NCI-H2227 (cell line): ENCODE results near the gene CDH13.

Experiments
- DNase-seq: peaks from one replicate; lab custom pipeline; 2025; ENCODE audit not compliant: unreplicated experiment; lab: John Stamatoyannopoulos, UW

CDH13 gene

GRCh38 chr16:83100679-83101078, 473.9 kb downstream of the CDH13 start:
- DNase-seq: no peak

- DNase-seq: no peak
Observed at GRCh38 chr16:83102336-83102735, 475.6 kb downstream of the CDH13 start.

- no peak for DNase-seq
Observed at GRCh38 chr16:83105279-83106077, 478.7 kb downstream of the CDH13 start.

- no peak for DNase-seq
Observed at GRCh38 chr16:83109490-83110125, 482.8 kb downstream of the CDH13 start.

GRCh38 chr16:83110269-83110668, 483.5 kb downstream of the CDH13 start:
- no peak for DNase-seq

GRCh38 chr16:83113317-83113716, 486.5 kb downstream of the CDH13 start:
- no peak for DNase-seq

- DNase-seq: no peak
Observed at GRCh38 chr16:83113811-83114210, 487.0 kb downstream of the CDH13 start.

- no peak for DNase-seq
Observed at GRCh38 chr16:83115491-83116232, 488.9 kb downstream of the CDH13 start.

GRCh38 chr16:83116274-83116892, 489.6 kb downstream of the CDH13 start:
- DNase-seq: no peak

- DNase-seq: no peak
Observed at GRCh38 chr16:83117810-83118209, 491.0 kb downstream of the CDH13 start.

- no peak for DNase-seq
Observed at GRCh38 chr16:83118365-83118764, 491.6 kb downstream of the CDH13 start.

GRCh38 chr16:83125999-83126568, 499.3 kb downstream of the CDH13 start:
- DNase-seq: no peak

GRCh38 chr16:83128041-83128440, 501.3 kb downstream of the CDH13 start:
- DNase-seq: no peak

- no peak for DNase-seq
Observed at GRCh38 chr16:83130039-83130438, 503.3 kb downstream of the CDH13 start.

- no peak for DNase-seq
Observed at GRCh38 chr16:83134638-83135037, 507.9 kb downstream of the CDH13 start.

- no peak for DNase-seq
Observed at GRCh38 chr16:83136419-83136818, 509.6 kb downstream of the CDH13 start.

- no peak for DNase-seq
Observed at GRCh38 chr16:83136924-83137323, 510.2 kb downstream of the CDH13 start.

GRCh38 chr16:83137326-83137781, 510.6 kb downstream of the CDH13 start:
- no peak for DNase-seq

- no peak for DNase-seq
Observed at GRCh38 chr16:83137894-83138293, 511.1 kb downstream of the CDH13 start.

GRCh38 chr16:83138512-83138911, 511.7 kb downstream of the CDH13 start:
- DNase-seq: no peak
